ENCODE measurements around the gene HMSD.
"Not testable (repeated sequence)": the region's sequence is repeated elsewhere in the genome, so short reads cannot be mapped to it uniquely, and the experiment has no call there.

Gene HMSD, protein sequence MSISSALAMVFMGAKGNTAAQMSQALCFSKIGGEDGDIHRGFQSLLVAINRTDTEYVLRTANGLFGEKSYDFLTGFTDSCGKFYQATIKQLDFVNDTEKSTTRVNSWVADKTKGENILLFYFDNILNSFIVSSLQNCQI

DNA sequence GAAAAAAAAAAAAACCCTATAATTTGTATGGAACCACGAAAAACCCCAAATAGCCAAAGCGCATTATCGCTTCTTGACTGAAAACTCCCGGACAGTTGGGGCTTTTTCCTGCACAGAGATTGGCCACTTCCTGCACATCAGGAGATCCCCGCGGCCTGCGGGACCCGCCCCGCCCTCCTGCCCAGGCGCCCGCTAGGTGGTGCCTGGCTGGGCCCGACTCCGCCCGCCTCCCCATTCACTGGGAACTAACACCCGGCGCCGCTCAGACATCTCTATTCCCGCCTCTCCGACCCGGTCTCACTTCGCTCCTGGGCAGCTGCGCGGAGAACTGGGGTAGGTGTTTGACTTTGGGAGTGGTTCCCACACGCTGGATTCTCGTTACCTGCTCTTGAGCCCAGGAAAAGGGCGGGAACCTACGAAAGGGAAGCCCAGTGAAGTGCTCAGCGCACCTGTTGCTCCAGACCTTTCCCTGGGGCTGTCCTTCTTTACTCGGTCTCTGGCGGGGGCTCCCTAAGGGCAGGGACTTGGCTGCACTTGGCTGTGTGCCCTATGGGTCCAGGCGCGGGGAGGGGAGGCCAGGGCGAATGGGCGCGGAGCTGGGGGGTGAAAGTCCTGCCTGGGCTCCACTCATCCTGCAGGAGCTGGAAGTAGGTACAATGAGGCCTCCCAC lies at the start of gene HMSD:
HMSD (plus strand) TSS at position 234 of the 670 bp plus-strand sequence. CDS start 4,155 bp downstream, outside the sequence.
- DNase-seq (ENCODE audit: low read depth) = no peak

DNA sequence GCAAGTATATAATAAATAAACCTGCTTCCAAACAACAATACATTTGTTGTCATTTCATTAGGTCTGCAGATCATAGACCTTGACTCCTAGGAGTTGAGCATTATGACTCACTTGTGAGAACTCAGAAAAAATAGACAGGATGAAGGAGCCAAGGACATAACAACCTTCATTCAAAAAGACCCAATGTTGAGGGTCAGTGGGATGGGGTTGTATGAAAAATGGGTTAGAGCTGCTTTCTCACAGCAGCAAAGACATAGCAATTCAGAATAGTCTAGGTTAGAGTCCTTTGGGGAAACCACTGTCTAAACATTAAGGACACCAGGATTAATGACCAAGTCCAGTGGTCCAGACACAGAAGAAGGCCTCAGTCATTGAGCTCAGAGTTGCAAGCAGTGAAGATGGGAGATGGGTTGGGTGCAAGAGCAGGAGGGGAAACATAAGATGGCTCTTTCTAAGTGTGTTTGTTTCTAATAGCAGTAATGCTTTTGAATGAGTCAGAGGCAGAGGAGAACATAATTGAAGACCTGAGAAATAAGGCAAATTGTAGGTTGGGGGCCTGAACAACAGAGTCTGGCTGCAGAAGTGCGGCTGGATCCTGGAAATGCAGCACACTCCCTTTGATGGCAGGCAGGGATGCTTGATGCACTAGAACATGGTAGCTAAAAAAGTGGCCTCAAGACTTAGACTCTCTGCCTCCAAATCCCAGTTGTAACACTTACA lies 45.1 kb upstream of the HMSD start:
- DNase-seq (ENCODE audit: low read depth) = no peak

DNA sequence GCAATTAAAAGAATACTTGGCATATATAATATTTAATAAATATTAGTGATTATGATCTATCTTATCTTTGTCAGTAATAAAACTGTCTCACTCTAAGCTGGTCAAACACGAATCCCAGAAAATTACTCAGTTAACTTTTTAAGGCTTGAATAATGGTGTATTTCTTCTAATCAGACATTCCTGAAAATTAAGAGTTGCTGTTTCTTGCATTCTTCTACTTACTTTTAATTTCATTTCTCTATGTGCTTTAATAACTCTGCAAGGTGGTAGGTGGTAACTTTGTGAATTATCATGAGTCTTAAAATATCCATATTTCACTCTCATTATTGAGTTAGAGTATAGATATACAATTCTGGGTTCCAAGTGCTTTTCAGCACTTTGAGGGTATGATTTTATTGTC lies 44.4 kb upstream of the HMSD start:
- no peak for DNase-seq (ENCODE audit: low read depth)

DNA sequence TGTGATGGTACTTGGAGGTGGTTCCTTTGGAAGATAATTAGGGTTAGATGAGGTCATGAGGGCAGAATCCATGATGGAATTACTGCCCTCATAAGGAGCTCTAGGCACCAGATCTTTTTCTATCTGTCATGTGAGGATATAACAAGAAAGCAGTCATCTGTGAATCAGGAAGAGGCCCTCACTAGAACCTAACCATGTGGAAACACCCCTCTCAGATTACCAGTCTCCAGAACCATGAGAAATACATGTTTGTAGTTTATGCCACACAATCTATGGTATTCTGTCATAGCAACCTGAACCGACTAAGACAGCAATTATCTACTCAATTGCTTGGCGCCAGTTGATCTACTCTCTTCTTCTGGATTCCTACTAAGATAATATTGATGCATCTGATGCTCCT lies 43.7 kb upstream of the HMSD start:
- no peak for DNase-seq (ENCODE audit: low read depth)

DNA sequence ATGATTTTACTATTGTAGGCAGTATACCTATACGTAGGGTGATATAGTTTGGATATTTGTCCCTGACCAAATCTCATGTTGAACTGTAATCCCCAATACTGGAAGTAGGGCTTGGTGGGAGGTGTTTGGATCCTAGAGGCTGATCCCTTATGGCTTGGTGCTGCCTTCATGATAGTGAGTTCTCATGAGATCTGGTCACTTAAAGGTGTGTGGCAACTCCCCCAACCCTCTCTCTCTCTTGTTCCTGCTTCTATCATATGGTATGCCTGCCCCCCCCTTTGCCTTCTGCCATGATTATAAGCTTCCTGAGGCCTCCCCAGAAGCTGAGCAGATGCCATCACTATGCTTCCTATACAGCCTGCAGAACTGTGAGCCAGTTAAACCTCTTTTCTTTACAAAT lies 43.0 kb upstream of the HMSD start:
- no peak for DNase-seq (ENCODE audit: low read depth)

DNA sequence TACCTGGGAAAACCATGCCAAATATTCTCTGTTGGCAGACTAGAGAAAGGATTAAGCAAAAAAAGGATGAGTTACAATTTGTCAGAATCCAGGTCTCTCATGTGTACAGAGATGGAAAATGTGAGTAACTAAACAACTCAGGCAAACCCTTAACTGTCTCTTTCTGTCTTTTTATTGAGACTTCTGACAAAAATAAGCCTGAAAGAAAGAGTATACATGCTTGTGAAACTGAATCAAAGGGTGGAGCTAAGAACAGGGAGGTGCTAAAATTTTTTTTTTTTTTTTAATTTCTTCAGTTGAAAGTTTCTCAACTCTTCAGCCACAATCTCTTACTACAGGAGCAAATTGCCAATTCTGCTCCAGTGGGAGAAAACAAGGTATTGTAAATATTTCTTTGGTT lies 41.4 kb upstream of the HMSD start, which contains the start of gene SERPINB10:
SERPINB10 (plus strand) TSS at position 295 of the 400 bp plus-strand sequence. CDS start 7,553 bp downstream, outside the sequence.
- no peak for DNase-seq (ENCODE audit: low read depth)

DNA sequence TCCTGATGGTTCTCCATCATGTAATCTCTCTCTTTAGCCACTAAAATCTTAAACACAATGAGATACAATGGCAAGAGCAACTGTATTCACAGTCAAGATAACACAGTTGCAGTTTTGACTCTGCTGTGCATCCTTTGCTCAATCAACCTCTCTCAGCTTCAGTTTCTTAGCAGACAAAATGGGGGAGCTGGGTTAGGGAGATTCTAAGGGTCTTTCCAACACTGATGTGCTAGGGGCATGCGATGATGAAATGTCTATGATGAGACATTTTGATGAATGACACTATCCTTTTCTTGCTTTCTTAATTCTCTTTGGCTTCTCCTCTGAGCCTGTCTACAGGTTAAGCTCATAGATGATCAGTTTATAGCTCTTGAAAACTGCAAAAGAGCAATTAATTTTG lies 40.2 kb upstream of the HMSD start:
- no peak for DNase-seq (ENCODE audit: low read depth)

DNA sequence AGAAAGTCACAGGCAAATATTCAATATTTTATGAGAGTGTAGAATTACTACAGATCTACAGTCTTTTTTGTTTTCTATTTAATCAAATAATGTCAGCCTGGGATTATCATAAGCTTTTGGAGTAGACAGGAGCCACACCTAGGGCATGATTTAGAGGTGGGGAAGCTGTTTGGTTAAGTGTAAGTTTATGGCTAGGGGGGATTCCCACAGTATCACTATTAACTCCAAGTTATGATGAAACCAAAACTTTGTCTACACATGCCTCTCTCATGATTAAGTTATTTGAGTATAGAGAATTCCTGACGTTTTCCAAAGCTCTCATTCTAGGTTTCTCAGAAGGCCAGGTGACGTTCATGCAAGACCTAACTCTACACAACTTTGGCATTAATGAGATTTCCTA lies 39.2 kb upstream of the HMSD start:
- DNase-seq (ENCODE audit: low read depth) = no peak

DNA sequence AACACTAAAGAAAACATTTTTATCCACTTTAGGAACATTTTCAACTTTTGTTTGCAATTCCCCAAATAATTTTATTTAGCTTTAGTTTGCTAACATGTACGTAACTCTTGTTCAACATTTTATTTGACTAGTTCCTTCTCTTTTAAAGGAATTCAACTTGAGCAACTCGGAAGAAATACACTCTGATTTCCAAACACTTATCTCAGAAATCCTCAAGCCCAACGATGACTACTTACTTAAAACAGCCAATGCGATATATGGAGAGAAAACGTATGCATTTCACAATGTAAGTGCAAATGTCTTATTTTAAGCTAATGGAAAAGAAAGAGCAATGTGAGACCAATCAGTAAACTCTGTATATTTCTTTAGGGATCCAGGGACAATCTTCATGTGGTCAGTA lies 31.3 kb upstream of the HMSD start:
- DNase-seq (ENCODE audit: low read depth) = no peak

DNA sequence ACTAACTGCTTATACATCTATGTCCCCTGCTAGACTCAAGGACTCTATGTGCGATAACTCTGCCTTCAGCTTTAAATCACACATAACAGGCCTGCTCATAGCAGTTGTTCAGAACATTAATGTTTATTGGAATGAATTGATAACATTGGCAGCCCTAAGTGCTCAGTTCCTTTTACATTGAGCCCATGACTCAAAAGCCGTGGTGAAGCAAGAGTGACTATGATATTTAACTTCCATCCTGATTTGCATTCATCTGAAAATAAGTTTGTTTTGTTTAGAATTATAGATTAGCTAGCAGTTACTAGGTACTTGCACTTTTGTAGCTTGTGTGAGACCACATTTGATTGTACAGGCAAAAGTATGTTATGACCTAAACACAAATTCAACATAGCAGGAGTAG lies 27.1 kb upstream of the HMSD start:
- no peak for DNase-seq (ENCODE audit: low read depth)

DNA sequence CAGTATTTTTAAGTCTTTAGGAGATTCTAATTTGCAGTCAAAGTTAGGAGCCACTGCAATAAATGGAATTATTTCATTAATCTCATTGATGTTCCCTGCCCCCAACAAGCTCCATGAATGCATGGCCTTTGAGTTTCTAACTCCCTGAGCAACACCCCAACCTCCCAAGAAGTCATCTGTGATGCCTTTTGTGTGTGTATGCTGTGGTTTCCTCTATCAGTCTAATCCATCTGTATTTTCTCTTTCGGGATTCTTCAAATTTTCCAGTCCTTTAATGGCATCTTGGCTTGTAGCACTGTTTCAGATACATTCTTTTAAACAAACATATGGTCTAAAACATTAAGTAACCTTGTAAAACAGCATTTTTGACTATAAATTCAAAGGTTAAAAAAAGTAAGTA lies 24.6 kb upstream of the HMSD start:
- DNase-seq (ENCODE audit: low read depth) = no peak

DNA sequence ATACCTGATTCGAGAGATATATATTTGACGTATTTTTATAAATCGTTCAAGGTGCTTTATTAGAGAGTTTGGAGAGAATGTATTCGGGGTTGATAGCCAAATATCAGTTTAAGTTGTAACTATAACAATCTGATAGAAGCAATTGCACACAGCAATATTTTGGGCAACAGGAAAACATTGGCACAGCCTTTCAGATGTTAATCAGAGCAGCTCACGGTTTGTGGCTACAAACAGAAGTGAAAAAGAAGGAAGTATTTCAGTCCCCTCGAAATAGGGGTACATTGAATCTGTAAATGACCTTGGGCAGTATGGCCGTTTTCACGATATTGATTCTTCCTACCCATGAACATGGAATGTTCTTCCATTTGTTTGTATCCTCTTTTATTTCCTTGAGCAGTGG lies 20.8 kb upstream of the HMSD start:
- DNase-seq (ENCODE audit: low read depth) = no peak

DNA sequence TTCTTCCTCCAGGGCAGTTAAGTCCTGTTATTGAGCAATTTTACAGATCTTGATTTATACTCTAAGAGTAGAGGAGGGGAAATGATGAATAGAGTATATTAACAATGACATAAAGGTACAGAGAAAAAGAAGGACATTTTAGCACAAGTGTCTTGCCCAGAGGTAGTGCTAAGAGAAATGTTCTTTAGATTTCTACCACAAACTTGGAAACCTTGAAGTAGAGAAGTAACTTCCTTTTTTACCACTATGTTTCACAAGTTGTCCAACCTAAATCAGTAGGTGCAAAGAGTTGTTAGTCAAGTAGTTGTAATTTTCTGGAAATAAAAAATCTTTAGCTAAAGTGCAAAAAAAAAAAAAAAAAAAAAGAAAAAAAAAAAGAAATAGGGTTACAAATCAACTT lies 19.7 kb upstream of the HMSD start:
- not testable (repeated sequence) for DNase-seq (ENCODE audit: low read depth)

DNA sequence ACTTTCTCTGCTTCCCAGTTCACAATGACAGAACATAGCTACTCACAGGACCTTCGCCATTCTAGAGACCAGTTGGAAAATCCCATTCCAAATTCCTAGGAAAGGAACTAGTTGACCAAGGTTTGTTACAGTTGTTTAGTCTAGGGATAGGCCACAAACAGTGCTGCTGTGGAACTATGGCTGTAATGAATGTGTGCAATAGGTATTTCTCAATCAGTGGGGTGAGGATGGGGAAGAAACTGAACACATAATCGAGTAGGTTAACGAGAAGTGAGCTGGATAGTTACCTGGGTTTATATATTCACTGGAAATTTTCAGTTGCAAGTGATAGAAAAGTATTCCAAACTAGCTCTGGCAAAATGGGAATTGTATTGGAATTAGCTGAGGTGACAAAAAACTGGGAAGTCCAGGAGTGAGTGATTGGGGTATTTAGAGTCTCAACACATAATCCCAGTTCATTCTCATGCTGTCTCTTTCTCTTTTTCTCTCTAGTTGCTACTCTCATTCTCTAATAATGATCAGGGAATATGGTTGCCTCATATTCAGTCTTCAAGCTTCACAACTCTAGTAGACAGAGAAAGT lies 18.2 kb upstream of the HMSD start:
- DNase-seq (ENCODE audit: low read depth) = no peak

DNA sequence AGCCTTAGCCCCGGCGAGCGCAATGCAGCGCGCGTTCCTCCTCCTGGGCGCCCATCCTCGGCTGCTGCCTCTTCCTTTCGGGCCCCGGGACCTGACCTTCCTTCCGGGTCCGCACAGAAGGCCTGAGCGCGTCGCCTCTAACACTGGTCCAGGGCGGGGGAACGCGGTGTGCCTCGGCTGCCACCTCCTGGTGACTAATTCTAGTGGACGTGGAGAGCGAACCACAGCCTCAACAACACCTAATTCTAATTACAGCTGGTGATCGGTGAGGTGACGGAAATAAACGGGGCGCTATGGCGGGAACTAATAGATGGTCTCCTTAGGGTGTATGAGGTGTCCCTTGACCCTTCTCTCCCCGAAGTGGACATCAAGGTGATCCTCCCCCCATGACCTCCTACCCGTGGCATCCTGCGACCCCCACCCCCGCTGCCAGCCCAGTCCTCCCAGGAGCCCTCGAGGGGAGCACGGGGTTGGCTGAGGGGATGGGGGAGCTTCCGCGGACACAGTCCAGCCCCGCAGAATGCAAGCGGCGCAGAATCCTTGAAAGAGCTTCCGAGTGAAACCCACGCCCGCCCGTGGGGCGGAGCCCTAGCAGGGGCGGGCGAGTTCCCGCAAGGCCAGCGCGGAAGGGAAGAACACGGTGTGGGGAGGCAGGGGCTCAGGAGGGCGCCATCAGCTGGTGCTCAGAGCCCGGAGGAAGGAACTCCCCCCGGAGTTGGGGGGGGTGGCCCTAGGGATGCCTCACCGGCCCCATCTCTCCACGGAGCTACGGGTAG lies 12.8 kb upstream of the HMSD start:
- DNase-seq (ENCODE audit: low read depth) = no peak

DNA sequence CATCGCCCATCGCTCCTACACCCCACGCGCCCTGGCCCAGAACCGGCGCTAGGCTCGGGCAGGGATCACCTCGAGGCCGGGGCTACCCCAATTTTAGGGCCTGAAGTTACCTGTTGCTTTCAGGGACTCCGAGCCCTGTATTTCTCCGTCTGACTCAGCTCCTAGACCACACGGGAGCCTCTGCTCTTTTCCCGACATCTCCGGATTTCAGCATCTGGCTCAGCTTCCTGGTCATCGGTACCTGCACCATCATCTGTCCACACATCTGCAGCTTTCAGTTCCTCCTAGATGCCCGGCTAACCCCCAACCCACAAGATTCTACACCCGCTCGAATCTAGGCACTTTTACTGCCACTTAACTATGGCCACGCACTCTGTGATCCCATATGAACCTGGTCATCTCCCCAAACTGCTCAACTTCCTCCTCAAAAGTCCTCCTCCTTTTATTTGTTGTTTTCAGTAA lies 12.1 kb upstream of the HMSD start:
- no peak for DNase-seq (ENCODE audit: low read depth)

DNA sequence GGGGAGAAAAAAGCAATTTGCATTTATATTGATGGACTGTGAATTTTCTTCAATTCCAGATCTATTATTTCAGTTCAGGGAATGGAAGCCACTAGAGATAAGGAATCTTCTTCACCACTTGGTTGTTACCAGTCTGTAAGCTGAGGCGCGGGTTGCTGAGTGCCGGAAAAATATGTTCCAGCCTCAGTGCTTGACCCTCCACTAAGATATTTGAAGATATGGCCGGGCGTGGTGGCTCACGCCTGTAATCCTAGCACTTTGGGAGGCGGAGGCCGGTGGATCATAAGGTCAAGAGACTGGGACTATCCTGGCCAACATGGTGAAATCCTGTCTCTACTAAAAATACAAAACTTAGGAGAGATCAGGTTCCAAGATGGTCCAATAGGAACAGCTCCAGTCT lies 9.1 kb upstream of the HMSD start:
- no peak for DNase-seq (ENCODE audit: low read depth)

DNA sequence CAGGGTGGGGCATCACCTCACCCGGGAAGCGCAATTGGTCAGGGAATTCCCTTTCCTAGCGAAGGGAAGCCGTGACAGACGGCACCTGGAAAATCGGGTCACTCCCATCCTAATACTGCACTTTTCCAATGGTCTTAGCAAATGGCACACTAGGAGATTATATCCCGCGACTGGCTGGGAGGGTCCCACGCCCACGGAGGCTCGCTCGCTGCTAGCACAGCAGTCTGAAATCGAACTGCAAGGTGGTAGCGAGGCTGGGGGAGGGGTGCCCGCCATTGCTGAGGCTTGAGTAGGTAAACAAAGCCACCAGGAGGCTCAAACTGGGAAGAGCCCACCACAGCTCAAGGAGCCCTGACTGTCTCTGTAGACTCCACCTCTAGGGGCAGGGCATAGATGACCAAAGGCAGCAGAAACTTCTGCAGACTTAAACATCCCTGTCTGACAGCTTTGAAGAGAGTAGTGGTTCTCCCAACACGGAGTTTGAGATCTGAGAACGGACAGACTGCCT lies 8.5 kb upstream of the HMSD start:
- not testable (repeated sequence) for DNase-seq (ENCODE audit: low read depth)

DNA sequence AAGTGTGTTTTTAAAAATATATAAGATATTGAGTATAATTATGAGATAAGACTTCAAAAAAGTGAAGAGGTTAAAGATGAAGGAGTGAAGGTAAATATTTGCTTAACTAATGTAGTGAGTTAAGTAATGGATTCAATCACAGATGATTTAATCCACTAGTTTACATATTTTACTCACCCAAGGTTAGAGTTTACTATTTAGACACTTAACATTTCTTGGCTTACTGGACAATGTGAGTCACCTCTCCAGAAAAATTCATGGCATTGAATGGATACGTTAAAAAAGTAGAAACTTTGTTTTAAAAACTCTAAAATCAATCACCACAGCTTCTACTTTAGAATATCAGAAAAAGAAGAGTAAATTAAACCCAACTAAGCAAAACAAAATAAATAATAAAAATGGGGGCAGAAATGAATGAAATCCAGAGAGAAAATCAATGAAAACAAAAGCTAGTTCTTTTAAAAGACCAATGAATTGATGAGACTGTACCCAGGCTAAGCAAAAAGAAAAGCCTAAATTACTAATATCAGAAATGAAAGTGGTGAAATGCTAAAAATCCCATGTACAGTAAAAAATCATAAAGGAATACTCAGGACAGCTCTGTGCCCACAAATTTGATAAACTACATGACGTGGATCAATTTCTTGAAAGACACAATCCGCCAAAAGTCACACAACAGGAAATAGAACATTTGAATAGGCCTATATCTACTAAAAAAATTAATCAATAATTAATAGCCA lies 1.9 kb upstream of the HMSD start:
- no peak for DNase-seq (ENCODE audit: low read depth)

DNA sequence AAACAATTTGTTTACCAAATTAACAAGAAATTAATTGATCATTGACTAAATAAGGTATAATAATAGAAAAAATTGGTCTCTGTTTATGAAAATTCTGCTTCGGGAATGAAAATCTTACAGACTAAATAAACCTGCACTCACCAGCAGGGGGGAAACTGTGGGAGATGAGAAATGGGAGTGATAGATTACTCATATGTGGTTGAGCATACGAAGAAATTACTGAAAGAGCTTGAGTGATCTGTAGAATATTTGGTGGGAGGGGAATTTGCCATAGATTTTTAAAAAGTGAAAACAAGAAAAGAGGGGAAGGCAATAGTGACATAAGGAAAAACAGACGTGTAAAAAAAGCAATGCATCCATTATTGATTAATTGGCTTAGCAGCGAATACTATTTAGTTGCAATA lies 2.2 kb downstream of the HMSD start:
- no peak for DNase-seq (ENCODE audit: low read depth)

DNA sequence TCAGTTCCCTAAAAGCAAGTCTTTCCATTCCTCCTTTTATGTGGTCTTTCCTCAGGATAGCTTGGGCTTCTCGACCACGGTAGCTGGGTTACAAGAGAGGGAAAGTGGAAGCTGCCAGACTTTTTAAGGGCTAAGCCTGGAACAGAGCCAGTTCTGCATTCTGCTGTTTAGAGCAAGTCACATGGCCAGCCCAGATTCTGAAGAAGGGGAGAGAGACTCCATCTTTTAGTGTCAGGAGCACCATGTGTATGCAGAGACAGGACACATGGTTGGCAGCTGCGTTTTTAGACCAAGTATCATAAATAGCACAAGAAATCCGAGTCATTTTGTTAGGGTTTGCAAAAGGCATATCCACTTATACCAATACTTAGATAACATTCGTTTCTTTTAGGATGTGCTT lies 4.7 kb downstream of the HMSD start:
- no peak for DNase-seq (ENCODE audit: low read depth)

All from stimulated activated CD8-positive, alpha-beta memory T cell treated with anti-CD3 and anti-CD28 coated beads, Interleukin-15, amount 100 ng/mL, for 1 hour (primary cell).